K562 (cell line): ENCODE data around the gene PHKA2. TPM values are rescaled to one million over a fixed set of nuclear protein-coding genes. Genes with fewer than 3 reads are reported as not detected.

Source experiments
- ATAC-seq: fragments of 200-7000 bp; cut with Tn5 transposase; 3 replicates; pipeline ENCODE4 v1.9.1; 2020; ENCODE audit warnings: moderate library complexity
- BruUV-seq: library from RNA; stranded (reverse); fragments of 400-500 nt; replicated peaks from 2 replicates; lab custom pipeline; 2021; lab: Mats Ljungman, UMichigan
- CTCF ChIA-PET: fragments of 300-600 bp; formaldehyde crosslinking; extraction: SDS; loops from one replicate; lab custom pipeline; 2021; ENCODE audit warnings: low intra/inter-chr PET ratio; lab: Yijun Ruan, JAX
- POLR2A ChIA-PET: fragments of 300-600, 350-650 bp; sonication (Branson Sonifier 250); formaldehyde crosslinking; extraction: SDS; loops from one replicate; lab custom pipeline; 2021; ENCODE audit warnings: antibody characterized with exemption, inconsistent platforms; lab: Yijun Ruan, JAX
- DNase-seq, 4 experiments: peaks; one replicate each; pipeline versions ENCODE4 v3.0.0 to v3.0.0-alpha.2; 2011 to 2018; ENCODE audit warnings: low spot score in 3 of 4, mixed read lengths in 3 of 4; ENCODE audit errors: extremely low read depth in 1 of 4
- FAIRE-seq: peaks from 2 replicates; lab custom pipeline; 2011; peaks lifted over from hg19 to GRCh38; lab: Jason Lieb, UNC
- H2AFZ ChIP-seq: 2 replicates; pipeline ENCODE4 v1.6.0; 2011; ENCODE audit warnings: low read depth, low read length, control low read depth, inconsistent platforms
- H3K27ac ChIP-seq: fragments of 200-600 bp; 3 replicates; pipeline ENCODE4 v1.8.0; 2011; ENCODE audit warnings: low read depth, mild to moderate bottlenecking, control low read depth, inconsistent platforms, low read length, moderate library complexity, mixed read lengths; ENCODE audit errors: extremely low read depth
- H3K27me3 ChIP-seq, 2 experiments: fragments of 300-600 bp in 1 of 2; 2 replicates in 1 of 2; 3 replicates in 1 of 2; pipeline versions ENCODE4 v1.6.0 to v1.8.0; 2011; ENCODE audit warnings: inconsistent platforms in 2 of 2, low read length in 2 of 2, mild to moderate bottlenecking in 1 of 2, mixed read lengths in 1 of 2, moderate library complexity in 1 of 2; ENCODE audit not compliant: control insufficient read depth in 2 of 2, insufficient read depth in 2 of 2
- H3K36me3 ChIP-seq: fragments of 300-600 bp; 3 replicates; pipeline ENCODE4 v1.8.0; 2011; ENCODE audit warnings: mild to moderate bottlenecking, low read length, inconsistent platforms; ENCODE audit not compliant: control insufficient read depth, insufficient read depth
- H3K4me1 ChIP-seq, 2 experiments: fragments of 200-600 bp in 1 of 2; replicated peaks in 1 of 2; 2 replicates in 1 of 2; 3 replicates in 1 of 2; pipeline versions ENCODE4 v1.5.1 to v1.8.0; 2011; ENCODE audit warnings: inconsistent platforms in 2 of 2, low read length in 2 of 2, mild to moderate bottlenecking in 1 of 2, mixed read lengths in 1 of 2, moderate library complexity in 1 of 2; ENCODE audit not compliant: control insufficient read depth in 2 of 2, insufficient read depth in 2 of 2
- H3K4me2 ChIP-seq: 2 replicates; pipeline ENCODE4 v1.6.1; 2011; ENCODE audit warnings: low read length, control low read depth, inconsistent platforms, mixed read lengths; ENCODE audit not compliant: insufficient read depth
- H3K4me3 ChIP-seq: fragments of 200-600 bp; sonication (generic), shearing (Covaris generic); 2 replicates; pipeline ENCODE4 v1.5.1; 2016; ENCODE audit warnings: control low read depth, inconsistent platforms
- H3K79me2 ChIP-seq: fragments of 200-600 bp; 3 replicates; pipeline ENCODE4 v1.8.0; 2011; ENCODE audit warnings: low read length, inconsistent platforms; ENCODE audit not compliant: control insufficient read depth, insufficient read depth
- H3K9ac ChIP-seq, 2 experiments: 2 replicates each; pipeline versions ENCODE4 v1.6.0 to v1.6.1; 2011; ENCODE audit warnings: low read depth in 2 of 2, low read length in 2 of 2, control low read depth in 1 of 2, inconsistent platforms in 1 of 2, mild to moderate bottlenecking in 1 of 2, mixed read lengths in 1 of 2; ENCODE audit not compliant: insufficient read depth in 1 of 2
- H3K9me1 ChIP-seq: one replicate; pipeline ENCODE4 v1.6.0; 2011; ENCODE audit warnings: inconsistent platforms, mild to moderate bottlenecking, low read length, moderate library complexity; ENCODE audit not compliant: control insufficient read depth, insufficient read depth
- H3K9me3 ChIP-seq: replicated peaks from 2 replicates; pipeline ENCODE4 v1.5.1; 2011; ENCODE audit warnings: low read depth, low read length, inconsistent platforms; ENCODE audit not compliant: control insufficient read depth, insufficient read depth
- H4K20me1 ChIP-seq: replicated peaks from 2 replicates; pipeline ENCODE4 v1.6.1; 2011; ENCODE audit warnings: low read length, inconsistent platforms, mixed read lengths; ENCODE audit not compliant: control insufficient read depth, insufficient read depth
- ARID4B ChIP-seq: sonication (generic); formaldehyde crosslinking; IDR thresholded peaks from 2 replicates; pipeline ENCODE4 v1.8.0; 2022; ENCODE audit warnings: mild to moderate bottlenecking, missing genetic modification reagents
- ASH1L ChIP-seq: fragments of 450-650 bp; IDR thresholded peaks from 2 replicates; pipeline ENCODE4 v1.6.1; 2018; ENCODE audit warnings: borderline replicate concordance, mild to moderate bottlenecking, low read depth; ENCODE audit not compliant: partially characterized antibody
- DIDO1 ChIP-seq: fragments of 450-650 bp; IDR thresholded peaks from 2 replicates; pipeline ENCODE4 v1.6.1; 2016; ENCODE audit warnings: low read depth, missing biosample characterization, missing genetic modification characterization
- ETV1 ChIP-seq: fragments of 450-650 bp; conservative IDR thresholded peaks from 2 replicates; pipeline ENCODE4 v1.6.1; 2016; ENCODE audit warnings: missing genetic modification characterization, control low read depth, low read depth, missing compliant biosample characterization
- ILK ChIP-seq: fragments of 450-650 bp; IDR thresholded peaks from 2 replicates; pipeline ENCODE4 v1.6.1; 2016; ENCODE audit warnings: missing genetic modification characterization, low read depth, mild to moderate bottlenecking, missing compliant biosample characterization, moderate library complexity, borderline replicate concordance
- POLR2AphosphoS5 ChIP-seq: IDR thresholded peaks from 2 replicates; pipeline ENCODE4 v1.6.1; 2011; ENCODE audit warnings: mild to moderate bottlenecking, low read depth, low read length, moderate library complexity; ENCODE audit not compliant: control insufficient read depth, insufficient read depth
- RBFOX2 ChIP-seq: fragments of 200-400 bp; formaldehyde crosslinking; IDR thresholded peaks from 2 replicates; pipeline ENCODE4 v1.6.1; 2017; ENCODE audit warnings: low read depth, mild to moderate bottlenecking, low read length, moderate library complexity
- STAG1 ChIP-seq: sonication (generic); formaldehyde crosslinking; IDR thresholded peaks from 2 replicates; pipeline ENCODE4 v1.5.0; 2020; ENCODE audit warnings: missing genetic modification reagents, borderline replicate concordance
- TEAD1 ChIP-seq, 2 experiments: fragments of 450-650 bp in 1 of 2; sonication (generic) in 1 of 2; formaldehyde crosslinking; IDR thresholded peaks; 2 replicates each; pipeline versions ENCODE4 v1.4.0 to v1.8.0; 2020 to 2022; ENCODE audit warnings: mild to moderate bottlenecking in 2 of 2, missing genetic modification reagents in 1 of 2
- TGIF2 ChIP-seq: sonication (generic); formaldehyde crosslinking; IDR thresholded peaks from 2 replicates; pipeline ENCODE4 v1.8.1; 2022; ENCODE audit warnings: mild to moderate bottlenecking, missing genetic modification reagents, moderate library complexity
- THRAP3 ChIP-seq: fragments of 450-650 bp; IDR thresholded peaks from 2 replicates; pipeline ENCODE4 v1.6.1; 2016; ENCODE audit warnings: mild to moderate bottlenecking, inconsistent platforms, borderline replicate concordance
- ZBTB7A ChIP-seq: IDR thresholded peaks from 2 replicates; pipeline ENCODE4 v1.6.1; 2011; ENCODE audit warnings: low read depth, mild to moderate bottlenecking, low read length, moderate library complexity, borderline replicate concordance; ENCODE audit not compliant: control insufficient read depth
- ZNF785 ChIP-seq: fragments of 250-450 bp; sonication (Bioruptor Pico); IDR thresholded peaks from 2 replicates; pipeline ENCODE4 v1.4.0; 2020; ENCODE audit warnings: mild to moderate bottlenecking
- WGBS: fragments of 100-300 bp; shearing (Covaris generic); methylation state at CpG from one replicate; pipeline ENCODE4 v1.1.6; 2016; ENCODE audit warnings: low coverage, mixed read lengths; ENCODE audit not compliant: insufficient coverage; ENCODE audit errors: missing lambda C conversion rate; 5-methylcytosine and 5-hydroxymethylcytosine counted together
- in situ Hi-C: fragments of 300-500 bp; cut with MboI; formaldehyde crosslinking; loops from 4 replicates; pipeline ENCODE4 v1.15.0; 2018; ENCODE audit warnings: inconsistent platforms, mixed read lengths
- intact Hi-C: fragments of 100-400 bp; cut with micrococcal nuclease; formaldehyde crosslinking; loops from 2 replicates; pipeline ENCODE4 v1.14.2; 2022
- polyA plus RNA-seq, 8 experiments: library from polyadenylated mRNA; depleted of rRNA in 4 of 8; stranded (reverse) in 5 of 8; unstranded in 3 of 8; fragments of >200 nt; fragmentation: Nextera tagmentation in 2 of 8; fragmentation: Illumina TruSeq in 1 of 8; extraction: Ambion mirVana in 2 of 8; extraction: Trizol in 1 of 8; gene quantifications; 2 replicates each; pipeline versions ENCODE4 v1.2.1 to v1.2.3, GENCODE V29; 2011 to 2014; ENCODE audit warnings: inconsistent platforms in 1 of 8, missing spikeins in 1 of 8
- total RNA-seq, 7 experiments: library from RNA; depleted of rRNA in 6 of 7; stranded (reverse); fragments of >200 nt in 6 of 7; fragmentation: Illumina TruSeq in 2 of 7; extraction: Trizol in 2 of 7; gene quantifications; 2 replicates each; pipeline versions ENCODE4 v1.2.1 to v1.2.3, GENCODE V29; 2011 to 2021; ENCODE audit warnings: low replicate concordance in 1 of 7
- TF ChIP-seq, protein P1 (sequence below): fragments of 250-450 bp; sonication (Bioruptor Pico); IDR thresholded peaks from 2 replicates; pipeline ENCODE4 v1.9.0; 2021; ENCODE audit warnings: mild to moderate bottlenecking, inconsistent platforms

PHKA2 gene
- total and polyA plus RNA-seq, 9 of the 15 experiments (the other 6 are each of a cell fraction or from before 2014, with no cell fraction given), result 2.8 to 33.1 (median 20.3) TPM

GRCh38 chrX:18945483-18945882 is 38.4 kb downstream of the PHKA2 start:
- H3K4me2 ChIP-seq, result no peak overlapping the region
- no peak overlapping the region for H2AFZ ChIP-seq
- BruUV-seq, result no TSS peak
- POLR2A ChIA-PET, result no interaction called here
- H4K20me1 ChIP-seq, result no peaks in the 10 kb centered on the region
- ATAC-seq, result no peak
- FAIRE-seq, result no peak
- WGBS, result 100% methylated on average over 1 of the region's 2 CpGs
- intact Hi-C loops (no loop called here), in situ Hi-C loops (no loop called here)
- peaks cover 37% of the 10 kb centered on the region; the same call in 2 of the 3 replicates for H3K36me3 ChIP-seq
- H3K79me2 ChIP-seq, result no peaks in the 10 kb centered on the region
- no peaks in the 10 kb centered on the region for H3K9me1 ChIP-seq
- no peak overlapping the region for H3K4me3 ChIP-seq
- H3K9ac ChIP-seq, result no peak overlapping the region
- DNase-seq, result no peak
- no peaks in the 10 kb centered on the region for H3K27me3 ChIP-seq
- CTCF ChIA-PET, result no interaction called here
- no peaks in the 10 kb centered on the region for H3K4me1 ChIP-seq
- H3K9me3 ChIP-seq, result no peaks in the 10 kb centered on the region
- no peak overlapping the region for H3K27ac ChIP-seq
- TF ChIP-seq STAG1 (CRISPR knock-in tag), result no peak
- no peak for TF ChIP-seq POLR2AphosphoS5
- no peak for TF ChIP-seq ILK (tag)
- no peak for TF ChIP-seq TGIF2 (CRISPR knock-in tag)
- TF ChIP-seq DIDO1 (tag), result no peak
- no peak for TF ChIP-seq ARID4B
- TF ChIP-seq ASH1L, result no peak
- no peak for TF ChIP-seq ZNF785 (CRISPR knock-in tag)
- no peak for TF ChIP-seq RBFOX2
- no peak for TF ChIP-seq ZBTB7A
- TF ChIP-seq THRAP3, result no peak
- no peak for TF ChIP-seq TEAD1 (CRISPR knock-in tag; IDR thresholded peaks at IDR 0.05)
- no peak for TF ChIP-seq ETV1 (tag)
- TF ChIP-seq, protein P1, sequence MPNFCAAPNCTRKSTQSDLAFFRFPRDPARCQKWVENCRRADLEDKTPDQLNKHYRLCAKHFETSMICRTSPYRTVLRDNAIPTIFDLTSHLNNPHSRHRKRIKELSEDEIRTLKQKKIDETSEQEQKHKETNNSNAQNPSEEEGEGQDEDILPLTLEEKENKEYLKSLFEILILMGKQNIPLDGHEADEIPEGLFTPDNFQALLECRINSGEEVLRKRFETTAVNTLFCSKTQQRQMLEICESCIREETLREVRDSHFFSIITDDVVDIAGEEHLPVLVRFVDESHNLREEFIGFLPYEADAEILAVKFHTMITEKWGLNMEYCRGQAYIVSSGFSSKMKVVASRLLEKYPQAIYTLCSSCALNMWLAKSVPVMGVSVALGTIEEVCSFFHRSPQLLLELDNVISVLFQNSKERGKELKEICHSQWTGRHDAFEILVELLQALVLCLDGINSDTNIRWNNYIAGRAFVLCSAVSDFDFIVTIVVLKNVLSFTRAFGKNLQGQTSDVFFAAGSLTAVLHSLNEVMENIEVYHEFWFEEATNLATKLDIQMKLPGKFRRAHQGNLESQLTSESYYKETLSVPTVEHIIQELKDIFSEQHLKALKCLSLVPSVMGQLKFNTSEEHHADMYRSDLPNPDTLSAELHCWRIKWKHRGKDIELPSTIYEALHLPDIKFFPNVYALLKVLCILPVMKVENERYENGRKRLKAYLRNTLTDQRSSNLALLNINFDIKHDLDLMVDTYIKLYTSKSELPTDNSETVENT (CRISPR knock-in tag), result no peak
